IMR-90 (cell line): ENCODE data around the gene USP35. TPM values are rescaled to one million over a fixed set of nuclear protein-coding genes. Genes with fewer than 3 reads are reported as not detected.
A peak's percentile ranks its signal among the peaks of the same experiment; 100 is the strongest.

Experiments used
- ATAC-seq: fragments of 200-7000 bp; cut with Tn5 transposase; 2 replicates; pipeline ENCODE4 v1.9.1; 2020; ENCODE audit warnings: low read depth, mild to moderate bottlenecking, moderate library complexity
- BruUV-seq: library from RNA; stranded (reverse); fragments of 400-500 nt; replicated peaks from 2 replicates; lab custom pipeline; 2021; lab: Mats Ljungman, UMichigan
- CTCF ChIA-PET: fragments of 300-600 bp; formaldehyde crosslinking; extraction: SDS; loops from one replicate; lab custom pipeline; 2021; ENCODE audit warnings: antibody characterized with exemption; lab: Yijun Ruan, JAX
- POLR2A ChIA-PET: fragments of 300-600 bp; sonication (Branson Sonifier 250); formaldehyde crosslinking; loops from one replicate; lab custom pipeline; 2022; ENCODE audit warnings: antibody characterized with exemption; ENCODE audit not compliant: unreplicated experiment; lab: Charles Lee
- DNase-seq: peaks from one replicate; pipeline ENCODE4 v3.0.0; 2013
- H2AFZ ChIP-seq: replicated peaks from 2 replicates; pipeline ENCODE3; 2013; ENCODE audit warnings: low read length, mild to moderate bottlenecking; ENCODE audit not compliant: poor library complexity
- H2AK5ac ChIP-seq: 2 replicates; pipeline ENCODE4 v1.6.1; 2013; ENCODE audit warnings: low read depth, low read length, inconsistent platforms
- H2AK9ac ChIP-seq: replicated peaks from 2 replicates; pipeline ENCODE3; 2013; ENCODE audit warnings: mild to moderate bottlenecking, low read depth, low read length, moderate library complexity; ENCODE audit not compliant: poor library complexity
- H2BK120ac ChIP-seq: 2 replicates; pipeline ENCODE4 v1.6.1; 2013; ENCODE audit warnings: low read depth, low read length, inconsistent platforms
- H2BK15ac ChIP-seq: 3 replicates; pipeline ENCODE4 v1.6.1; 2013; ENCODE audit warnings: low read depth, low read length, inconsistent platforms
- H2BK20ac ChIP-seq: 2 replicates; pipeline ENCODE4 v1.6.1; 2013; ENCODE audit warnings: low read depth, mild to moderate bottlenecking, inconsistent platforms, low read length, moderate library complexity
- H2BK5ac ChIP-seq: 2 replicates; pipeline ENCODE4 v1.6.1; 2013; ENCODE audit warnings: mild to moderate bottlenecking, low read depth, low read length, inconsistent platforms; ENCODE audit not compliant: poor library complexity, severe bottlenecking
- H3K14ac ChIP-seq: replicated peaks from 2 replicates; pipeline ENCODE4 v1.6.1; 2013; ENCODE audit warnings: low read depth, low read length, inconsistent platforms
- H3K18ac ChIP-seq: 2 replicates; pipeline ENCODE4 v1.6.1; 2013; ENCODE audit warnings: low read depth, low read length, control low read depth
- H3K23ac ChIP-seq: 2 replicates; pipeline ENCODE4 v1.6.1; 2013; ENCODE audit warnings: low read depth, low read length, inconsistent platforms
- H3K27ac ChIP-seq: 2 replicates; pipeline ENCODE4 v1.5.1; 2013; ENCODE audit warnings: mild to moderate bottlenecking, control low read depth, low read length; ENCODE audit not compliant: insufficient read depth
- H3K27me3 ChIP-seq: 2 replicates; pipeline ENCODE4 v1.6.1; 2013; ENCODE audit warnings: low read length; ENCODE audit not compliant: control insufficient read depth, insufficient read depth
- H3K36me3 ChIP-seq: 2 replicates; pipeline ENCODE4 v1.6.1; 2013; ENCODE audit warnings: low read length, mixed read lengths; ENCODE audit not compliant: control insufficient read depth, insufficient read depth
- H3K4ac ChIP-seq: 2 replicates; pipeline ENCODE4 v1.6.1; 2013; ENCODE audit warnings: low read depth, low read length, inconsistent platforms
- H3K4me1 ChIP-seq: 2 replicates; pipeline ENCODE4 v1.6.1; 2013; ENCODE audit warnings: low read length, mixed read lengths; ENCODE audit not compliant: control insufficient read depth, insufficient read depth
- H3K4me2 ChIP-seq: 2 replicates; pipeline ENCODE4 v1.6.1; 2013; ENCODE audit warnings: low read depth, mild to moderate bottlenecking, control low read depth, low read length, moderate library complexity
- H3K4me3 ChIP-seq: 2 replicates; pipeline ENCODE4 v1.5.1; 2013; ENCODE audit warnings: low read depth, mild to moderate bottlenecking, control low read depth, low read length, moderate library complexity; ENCODE audit not compliant: insufficient read depth
- H3K56ac ChIP-seq: 2 replicates; pipeline ENCODE4 v1.6.1; 2013; ENCODE audit warnings: low read length, inconsistent platforms; ENCODE audit not compliant: insufficient read depth; ENCODE audit errors: extremely low read depth
- H3K79me1 ChIP-seq, 2 experiments: 2 replicates each; pipeline ENCODE4 v1.6.1; 2013; ENCODE audit warnings: low read length in 2 of 2, inconsistent platforms in 1 of 2, low read depth in 1 of 2
- H3K9ac ChIP-seq: 2 replicates; pipeline ENCODE4 v1.6.1; 2013; ENCODE audit warnings: low read depth, low read length, control low read depth
- H3K9me1 ChIP-seq: 2 replicates; pipeline ENCODE4 v1.6.1; 2013; ENCODE audit warnings: low read length, inconsistent platforms; ENCODE audit not compliant: insufficient read depth
- H3K9me3 ChIP-seq: 2 replicates; pipeline ENCODE4 v1.6.1; 2013; ENCODE audit warnings: low read length; ENCODE audit not compliant: control insufficient read depth, insufficient read depth
- H4K20me1 ChIP-seq: 2 replicates; pipeline ENCODE4 v1.6.1; 2013; ENCODE audit warnings: low read length, inconsistent platforms; ENCODE audit not compliant: insufficient read depth
- H4K5ac ChIP-seq: 2 replicates; pipeline ENCODE4 v1.6.1; 2013; ENCODE audit warnings: mild to moderate bottlenecking, low read depth, low read length, control low read depth
- H4K8ac ChIP-seq, 2 experiments: 2 replicates each; pipeline ENCODE4 v1.6.1; 2013; ENCODE audit warnings: low read depth in 2 of 2, low read length in 2 of 2, control low read depth in 1 of 2, inconsistent platforms in 1 of 2
- H4K91ac ChIP-seq: 2 replicates; pipeline ENCODE4 v1.6.1; 2013; ENCODE audit warnings: low read depth, low read length, inconsistent platforms; ENCODE audit not compliant: insufficient read depth
- BHLHE40 ChIP-seq: fragments of 150-350 bp; IDR thresholded peaks from 2 replicates; pipeline ENCODE4 v1.6.1; 2016; ENCODE audit warnings: mild to moderate bottlenecking, low read depth, low read length
- CEBPB ChIP-seq: IDR thresholded peaks from 2 replicates; pipeline ENCODE4 v1.6.1; 2012; ENCODE audit warnings: low read depth, low read length, improper control_type of control experiment
- CHD1 ChIP-seq: IDR thresholded peaks from 2 replicates; pipeline ENCODE4 v1.6.1; 2012; ENCODE audit warnings: low read depth, low read length, improper control_type of control experiment
- CTCF ChIP-seq: conservative IDR thresholded peaks from 2 replicates; pipeline ENCODE4 v1.5.1; 2012; ENCODE audit warnings: mild to moderate bottlenecking, low read depth, low read length, improper control_type of control experiment
- ELK1 ChIP-seq: fragments of 150-350 bp; IDR thresholded peaks from 2 replicates; pipeline ENCODE4 v1.6.1; 2016; ENCODE audit warnings: low read depth, mild to moderate bottlenecking, low read length, moderate library complexity, borderline replicate concordance
- FOS ChIP-seq: fragments of 150-350 bp; IDR thresholded peaks from 2 replicates; pipeline ENCODE4 v1.6.1; 2016; ENCODE audit warnings: low read depth, low read length
- MAFK ChIP-seq: IDR thresholded peaks from 2 replicates; pipeline ENCODE4 v1.6.1; 2012; ENCODE audit warnings: low read depth, low read length, improper control_type of control experiment
- MAZ ChIP-seq: IDR thresholded peaks from 2 replicates; pipeline ENCODE4 v1.6.1; 2012; ENCODE audit warnings: low read depth, mild to moderate bottlenecking, low read length, improper control_type of control experiment, moderate library complexity, borderline replicate concordance
- MXI1 ChIP-seq: IDR thresholded peaks from 2 replicates; pipeline ENCODE4 v1.6.1; 2012; ENCODE audit warnings: low read depth, mild to moderate bottlenecking, low read length, moderate library complexity, borderline replicate concordance
- NFE2L2 ChIP-seq: fragments of 150-350 bp; IDR thresholded peaks from 2 replicates; pipeline ENCODE4 v1.6.1; 2016; ENCODE audit warnings: low read depth, mild to moderate bottlenecking, low read length
- RAD21 ChIP-seq: IDR thresholded peaks from 2 replicates; pipeline ENCODE4 v1.6.1; 2012; ENCODE audit warnings: low read length, improper control_type of control experiment
- RCOR1 ChIP-seq: IDR thresholded peaks from 2 replicates; pipeline ENCODE4 v1.6.1; 2012; ENCODE audit warnings: mild to moderate bottlenecking, low read length, improper control_type of control experiment; ENCODE audit not compliant: insufficient replicate concordance
- RFX5 ChIP-seq: IDR thresholded peaks from 2 replicates; pipeline ENCODE4 v1.8.0; 2012; ENCODE audit warnings: low read depth, mild to moderate bottlenecking, low read length, moderate library complexity
- SMC3 ChIP-seq: fragments of 150-350 bp; IDR thresholded peaks from 2 replicates; pipeline ENCODE4 v1.6.1; 2016; ENCODE audit warnings: low read depth, mild to moderate bottlenecking, antibody characterized with exemption, low read length, moderate library complexity
- WGBS, 2 experiments: methylation state at CpG; one replicate each; pipeline versions ENCODE4 v1.1.5 to v1.1.7; 2013; ENCODE audit warnings: missing lambda C conversion rate in 2 of 2; ENCODE audit not compliant: insufficient read length in 1 of 2; ENCODE audit errors: extremely low coverage in 2 of 2; 5-methylcytosine and 5-hydroxymethylcytosine counted together
- dilution Hi-C: fragments of 300-500 bp; cut with HindIII; formaldehyde crosslinking; loops from one replicate; pipeline ENCODE4 v1.14.3; 2018; ENCODE audit warnings: low sequenced_read_pairs; ENCODE audit not compliant: unreplicated experiment
- in situ Hi-C: fragments of 300-500 bp; cut with MboI; formaldehyde crosslinking; loops from 3 replicates; pipeline ENCODE4 v1.14.3; 2019; ENCODE audit warnings: low sequenced_read_pairs, inconsistent platforms, mixed read lengths
- intact Hi-C: fragments of 100-400 bp; cut with micrococcal nuclease; formaldehyde crosslinking; loops from 2 replicates; pipeline ENCODE4 v1.10.0; 2022
- polyA plus RNA-seq, 3 experiments: library from polyadenylated mRNA; depleted of rRNA; stranded (reverse); fragments of >200 nt; gene quantifications; 2 replicates each; pipeline ENCODE4 v1.2.3, GENCODE V29; 2012; ENCODE audit warnings: low replicate concordance in 1 of 3
- total RNA-seq: library from RNA; depleted of rRNA; stranded (reverse); fragments of >200 nt; gene quantifications from 2 replicates; pipeline ENCODE4 v1.2.3, GENCODE V29; 2012
- TF ChIP-seq, protein P1 (sequence below): fragments of 150-350 bp; IDR thresholded peaks from 2 replicates; pipeline ENCODE4 v1.6.1; 2017; ENCODE audit warnings: mild to moderate bottlenecking, antibody characterized with exemption, low read length, low read depth

USP35 gene
- total and polyA plus RNA-seq, 2 of the 4 experiments (the other 2 are of a cell fraction): 2.7 to 11.3 TPM

GRCh38 chr11:78259777-78260487, 71.2 kb downstream of the USP35 start:
- in situ Hi-C loops: no loop called here
- H3K27ac ChIP-seq: no peak overlapping the region
- 0 out of 2 replicates have a peak, but pooled peaks cover 3% of the 10 kb centered on the region for H3K9me1 ChIP-seq
- H3K27me3 ChIP-seq: no peaks in the 10 kb centered on the region
- H3K18ac ChIP-seq: 0 out of 2 replicates have a peak overlapping the region, but pooled peaks have one; percentile 33
- no peak overlapping the region for H3K4ac ChIP-seq
- dilution Hi-C loops: no loop called here
- ATAC-seq (no peak), DNase-seq (no peak)
- H3K4me2 ChIP-seq: 0 out of 2 replicates have a peak overlapping the region, but pooled peaks have one; percentile 15
- peak overlapping the region; percentile 14; the same call in 1 of the 2 replicates for H2BK120ac ChIP-seq
- no CpG with 5 or more reads among the region's 8 CpGs for WGBS, 2 experiments
- no peaks in the 10 kb centered on the region; the same call in 1 of the 2 replicates for H4K20me1 ChIP-seq
- no peak overlapping the region for H2BK20ac ChIP-seq
- no peak overlapping the region for H2AFZ ChIP-seq
- no peak overlapping the region for H2BK5ac ChIP-seq
- POLR2A ChIA-PET: no interaction called here
- no peak overlapping the region for H4K91ac ChIP-seq
- no peak overlapping the region for H3K4me3 ChIP-seq
- H4K8ac ChIP-seq: no peak overlapping the region
- no peak overlapping the region for H3K9ac ChIP-seq
- H3K9me3 ChIP-seq: no peaks in the 10 kb centered on the region
- intact Hi-C loops: no loop called here
- no peak overlapping the region for H2BK15ac ChIP-seq
- no peak overlapping the region for H2AK9ac ChIP-seq
- H3K23ac ChIP-seq: peak overlapping the region; percentile 59; the same call in 1 of the 2 replicates
- BruUV-seq: no TSS peak
- CTCF ChIA-PET: no interaction called here
- H4K5ac ChIP-seq: no peak overlapping the region
- H2AK5ac ChIP-seq: no peak overlapping the region
- H3K56ac ChIP-seq: no peak overlapping the region
- H3K79me1 ChIP-seq: peaks cover 5 to 7% of the 10 kb centered on the region in 2 experiments; a peak in 3 of 4 replicates
- peak overlapping the region; percentile 82 for H3K14ac ChIP-seq
- H3K4me1 ChIP-seq: peaks cover 8% of the 10 kb centered on the region
- no peaks in the 10 kb centered on the region for H3K36me3 ChIP-seq
- TF ChIP-seq, protein P1, sequence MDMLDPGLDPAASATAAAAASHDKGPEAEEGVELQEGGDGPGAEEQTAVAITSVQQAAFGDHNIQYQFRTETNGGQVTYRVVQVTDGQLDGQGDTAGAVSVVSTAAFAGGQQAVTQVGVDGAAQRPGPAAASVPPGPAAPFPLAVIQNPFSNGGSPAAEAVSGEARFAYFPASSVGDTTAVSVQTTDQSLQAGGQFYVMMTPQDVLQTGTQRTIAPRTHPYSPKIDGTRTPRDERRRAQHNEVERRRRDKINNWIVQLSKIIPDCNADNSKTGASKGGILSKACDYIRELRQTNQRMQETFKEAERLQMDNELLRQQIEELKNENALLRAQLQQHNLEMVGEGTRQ: no peak
- no peak for TF ChIP-seq MXI1
- TF ChIP-seq RAD21: no peak
- TF ChIP-seq RFX5: no peak
- TF ChIP-seq CTCF: no peak
- TF ChIP-seq CEBPB: no peak
- no peak for TF ChIP-seq MAFK
- no peak for TF ChIP-seq RCOR1
- TF ChIP-seq SMC3: no peak
- TF ChIP-seq MAZ: no peak
- no peak for TF ChIP-seq NFE2L2
- TF ChIP-seq BHLHE40: no peak
- TF ChIP-seq ELK1: no peak
- no peak for TF ChIP-seq FOS
- no peak for TF ChIP-seq CHD1
